ENCODE measurements around the gene TP53BP2. TPM values are rescaled to one million over a fixed set of nuclear protein-coding genes. Genes with fewer than 3 reads are reported as not detected.

Gene TP53BP2
- total and polyA plus RNA-seq, 2 donors (not counting 3 experiments of a cell fraction or from before 2014, with no cell fraction given): 21.9 to 51.9 TPM

- H3K27ac ChIP-seq (ENCODE audit: insufficient read depth, low read depth, low read length): no peak overlapping the region
- H3K79me2 ChIP-seq (ENCODE audit: control insufficient read depth, insufficient read depth, low read length): no peaks in the 10 kb centered on the region
- H3K4me3 ChIP-seq (replicated peaks in 1 of 3; ENCODE audit: insufficient read depth in 1 of 3, low read depth in 1 of 3, low read length in 3 of 3): no peak overlapping the region
- intact Hi-C loops (cut with micrococcal nuclease) (no loop called here), dilution Hi-C loops (cut with MboI; ENCODE audit: extremely low pct_ligation_motif_present, low sequenced_read_pairs) (no loop called here)
- no peak for TF ChIP-seq POLR2AphosphoS5 (IDR thresholded peaks at IDR 0.05; ENCODE audit: insufficient read depth, low read depth, low read length)
- TF ChIP-seq, protein P1, sequence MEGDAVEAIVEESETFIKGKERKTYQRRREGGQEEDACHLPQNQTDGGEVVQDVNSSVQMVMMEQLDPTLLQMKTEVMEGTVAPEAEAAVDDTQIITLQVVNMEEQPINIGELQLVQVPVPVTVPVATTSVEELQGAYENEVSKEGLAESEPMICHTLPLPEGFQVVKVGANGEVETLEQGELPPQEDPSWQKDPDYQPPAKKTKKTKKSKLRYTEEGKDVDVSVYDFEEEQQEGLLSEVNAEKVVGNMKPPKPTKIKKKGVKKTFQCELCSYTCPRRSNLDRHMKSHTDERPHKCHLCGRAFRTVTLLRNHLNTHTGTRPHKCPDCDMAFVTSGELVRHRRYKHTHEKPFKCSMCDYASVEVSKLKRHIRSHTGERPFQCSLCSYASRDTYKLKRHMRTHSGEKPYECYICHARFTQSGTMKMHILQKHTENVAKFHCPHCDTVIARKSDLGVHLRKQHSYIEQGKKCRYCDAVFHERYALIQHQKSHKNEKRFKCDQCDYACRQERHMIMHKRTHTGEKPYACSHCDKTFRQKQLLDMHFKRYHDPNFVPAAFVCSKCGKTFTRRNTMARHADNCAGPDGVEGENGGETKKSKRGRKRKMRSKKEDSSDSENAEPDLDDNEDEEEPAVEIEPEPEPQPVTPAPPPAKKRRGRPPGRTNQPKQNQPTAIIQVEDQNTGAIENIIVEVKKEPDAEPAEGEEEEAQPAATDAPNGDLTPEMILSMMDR (IDR thresholded peaks at IDR 0.05; ENCODE audit: extremely low read depth in 1 of 2, insufficient read depth in 1 of 2, low read depth in 1 of 2, low read length in 2 of 2): no peak
- TF ChIP-seq FOS (IDR thresholded peaks at IDR 0.05; ENCODE audit: borderline replicate concordance, insufficient read depth, low read length): no peak
- no peak for TF ChIP-seq POLR2A (IDR thresholded peaks at IDR 0.05; ENCODE audit: low read depth, low read length)
- TF ChIP-seq, protein P2, sequence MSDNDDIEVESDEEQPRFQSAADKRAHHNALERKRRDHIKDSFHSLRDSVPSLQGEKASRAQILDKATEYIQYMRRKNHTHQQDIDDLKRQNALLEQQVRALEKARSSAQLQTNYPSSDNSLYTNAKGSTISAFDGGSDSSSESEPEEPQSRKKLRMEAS (IDR thresholded peaks at IDR 0.05; ENCODE audit: insufficient read depth, insufficient read length): no peak
- no peak for TF ChIP-seq GATA2 (IDR thresholded peaks at IDR 0.05; ENCODE audit: insufficient read depth, insufficient read length, low read depth, low read length)
- no peak for TF ChIP-seq MYC (IDR thresholded peaks at IDR 0.05; ENCODE audit: low read depth, low read length)
- TF ChIP-seq JUN (IDR thresholded peaks at IDR 0.05; ENCODE audit: borderline replicate concordance, insufficient read depth, insufficient read length, low read depth): no peak
- no peak for TF ChIP-seq EZH2 (IDR thresholded peaks at IDR 0.05; ENCODE audit: borderline replicate concordance, low read depth, low read length, severe bottlenecking)
- DNase-seq (ENCODE audit: low read depth, low spot score) (no peak), FAIRE-seq (no peak)
- no peaks in the 10 kb centered on the region for H4K20me1 ChIP-seq (replicated peaks; ENCODE audit: control insufficient read depth, extremely low read depth, insufficient read depth, low read length)
- H3K4me1 ChIP-seq (ENCODE audit: control insufficient read depth, extremely low read depth, insufficient read depth, low read length): peaks cover 4% of the 10 kb centered on the region
- H3K9me3 ChIP-seq (replicated peaks; ENCODE audit: control insufficient read depth, insufficient read depth, low read length): no peaks in the 10 kb centered on the region
- no peaks in the 10 kb centered on the region for H3K36me3 ChIP-seq (ENCODE audit: control insufficient read depth in 2 of 2, extremely low read depth in 1 of 2, insufficient read depth in 2 of 2, low read length in 2 of 2)
- H3K9ac ChIP-seq (replicated peaks; ENCODE audit: extremely low read depth, insufficient read depth, low read length): no peak overlapping the region
- H2AFZ ChIP-seq (ENCODE audit: low read depth, low read length): no peak overlapping the region
- no TSS peak for BruUV-seq (replicated peaks)
- POLR2A ChIA-PET: no interaction called here
- no peaks in the 10 kb centered on the region for H3K27me3 ChIP-seq (ENCODE audit: control insufficient read depth in 2 of 2, insufficient read depth in 2 of 2, low read length in 2 of 2)
- H3K9me1 ChIP-seq (replicated peaks; ENCODE audit: control insufficient read depth, extremely low read depth, insufficient read depth, low read length): no peaks in the 10 kb centered on the region
- no peak overlapping the region for H3K4me2 ChIP-seq (ENCODE audit: insufficient read depth, low read length)
- CTCF ChIA-PET: no interaction called here
These were observed 40.8 kb upstream of the TP53BP2 start for GRCh38 chr1:223886516-223886921.
